BE2C (cell line): Measurements from ENCODE around the gene WSCD2.

ENCODE experiments used
- DNase-seq: peaks from one replicate; pipeline ENCODE4 v3.0.0-alpha.2; 2020
- H3K27me3 ChIP-seq: fragments of 250-450 bp; sonication (Bioruptor Pico); 2 replicates; pipeline ENCODE4 v1.5.1; 2020; ENCODE audit warnings: mild to moderate bottlenecking
- H3K36me3 ChIP-seq: fragments of 250-450 bp; sonication (Bioruptor Pico); 2 replicates; pipeline ENCODE4 v1.5.1; 2020; ENCODE audit warnings: mild to moderate bottlenecking
- H3K4me1 ChIP-seq: fragments of 250-450 bp; sonication (Bioruptor Pico); 2 replicates; pipeline ENCODE4 v1.5.1; 2020
- H3K4me3 ChIP-seq: 2 replicates; pipeline ENCODE4 v1.5.1; 2011; ENCODE audit warnings: low read depth, low read length
- H3K9me3 ChIP-seq: fragments of 250-450 bp; sonication (Bioruptor Pico); 2 replicates; pipeline ENCODE4 v1.5.1; 2020
- CTCF ChIP-seq: IDR thresholded peaks from 2 replicates; pipeline ENCODE4 v1.5.1; 2012; ENCODE audit warnings: mild to moderate bottlenecking, low read depth, low read length

WSCD2 gene

GRCh38 chr12:108109504-108109903 lies 19.6 kb upstream of the WSCD2 start:
- TF ChIP-seq CTCF = no peak

DNA sequence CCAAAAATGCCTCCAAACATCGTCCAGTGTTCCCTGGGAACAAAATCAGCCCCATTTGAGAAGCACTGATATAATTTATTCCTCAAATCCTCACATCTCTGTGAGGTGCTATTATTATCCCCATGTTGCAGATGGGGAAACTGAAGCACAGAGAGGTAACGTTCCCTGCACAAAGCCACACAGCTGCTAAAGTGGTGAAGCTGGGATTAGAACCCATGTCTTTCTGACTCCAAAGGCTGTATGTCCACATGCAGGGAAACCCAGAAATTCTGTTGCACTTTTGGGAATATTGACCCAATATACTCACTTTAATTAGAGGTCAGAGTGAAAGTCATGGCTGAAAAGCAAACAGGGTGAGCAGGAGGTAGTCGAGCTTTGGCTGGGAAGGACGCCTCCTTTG lies 19.1 kb upstream of the WSCD2 start:
- Histone ChIP-seq H3K4me3 (no peak overlapping the region), H3K27me3 (no peaks in the 10 kb centered on the region), H3K9me3 (no peaks in the 10 kb centered on the region), H3K4me1 (no peaks in the 10 kb centered on the region), H3K36me3 (no peaks in the 10 kb centered on the region)
- no peak for DNase-seq
- TF ChIP-seq CTCF = no peak

More at GRCh38 chr12:108109504-108109903, 19.6 kb upstream of the WSCD2 start:
- Histone ChIP-seq H3K36me3 (no peaks in the 10 kb centered on the region), H3K4me1 (no peaks in the 10 kb centered on the region), H3K4me3 (no peak overlapping the region), H3K27me3 (no peaks in the 10 kb centered on the region), H3K9me3 (no peaks in the 10 kb centered on the region)
- DNase-seq = no peak

DNA sequence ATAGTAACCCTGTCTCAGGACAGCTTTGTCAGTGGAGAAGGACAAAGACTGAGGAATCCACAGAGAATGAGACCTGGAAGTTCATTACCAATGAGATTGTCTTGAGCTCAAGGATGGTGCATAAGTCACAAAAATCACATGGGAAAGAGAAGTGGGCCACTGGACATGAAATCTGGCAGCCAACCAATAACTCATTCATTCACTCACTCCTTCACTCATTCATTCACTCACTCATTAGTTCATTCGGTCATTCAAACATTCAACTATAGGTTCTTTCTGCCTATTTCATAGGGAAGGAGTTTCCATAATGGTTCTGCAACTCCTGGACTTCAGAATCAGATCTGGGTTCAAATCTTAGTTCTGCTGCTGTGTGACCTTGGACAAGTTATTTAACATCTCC lies 18.2 kb upstream of the WSCD2 start:
- Histone ChIP-seq H3K9me3 (no peaks in the 10 kb centered on the region), H3K27me3 (no peaks in the 10 kb centered on the region), H3K4me3 (no peak overlapping the region), H3K36me3 (no peaks in the 10 kb centered on the region), H3K4me1 (no peaks in the 10 kb centered on the region)
- no peak for TF ChIP-seq CTCF
- DNase-seq = no peak

DNA sequence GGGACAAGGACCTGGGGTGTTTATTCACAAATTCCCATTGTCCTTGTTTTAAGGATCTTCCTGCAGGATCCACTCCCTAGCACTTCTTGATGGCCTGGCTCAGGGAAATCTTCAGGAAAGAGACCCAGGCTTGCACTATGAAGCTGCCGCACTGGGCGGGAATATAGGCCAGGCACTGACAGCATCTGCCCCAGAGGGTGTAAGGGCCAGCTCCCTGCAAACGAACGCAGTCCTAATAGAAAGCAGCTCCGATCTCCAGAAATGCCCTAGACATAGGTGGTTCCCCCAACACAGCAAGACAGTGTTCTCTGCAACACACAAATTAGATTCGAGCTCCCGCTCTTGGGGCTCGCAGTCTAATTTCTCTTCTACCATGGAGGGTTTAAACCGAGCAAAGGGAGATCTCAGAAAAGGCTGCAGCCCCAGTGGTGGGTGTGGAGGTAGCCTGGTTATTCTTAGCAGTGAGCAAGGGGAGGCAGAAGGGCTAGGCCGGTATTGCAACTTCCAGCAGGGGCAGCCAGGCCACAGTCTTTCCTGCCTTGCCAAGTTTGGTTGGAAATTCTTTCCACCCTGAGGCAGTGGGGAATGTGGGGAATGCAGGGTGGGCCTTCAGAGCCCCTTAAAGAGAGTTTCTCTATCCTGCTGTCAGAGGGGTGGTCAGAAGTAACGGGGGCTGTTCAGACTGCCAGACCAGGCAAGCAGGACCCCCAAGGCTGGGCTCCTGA lies 16.1 kb upstream of the WSCD2 start:
- no peak for DNase-seq
- H3K27me3 ChIP-seq = no peaks in the 10 kb centered on the region
- no peaks in the 10 kb centered on the region for H3K9me3 ChIP-seq
- no peaks in the 10 kb centered on the region for H3K36me3 ChIP-seq
- no peak for TF ChIP-seq CTCF
- H3K4me1 ChIP-seq = peaks cover 5% of the 10 kb centered on the region; the same call in 1 of the 2 replicates
- H3K4me3 ChIP-seq = no peak overlapping the region

GRCh38 chr12:108115123-108116121 lies 13.7 kb upstream of the WSCD2 start:
- Histone ChIP-seq H3K4me1 (peaks cover 5% of the 10 kb centered on the region; the same call in 1 of the 2 replicates), H3K4me3 (no peak overlapping the region), H3K9me3 (no peaks in the 10 kb centered on the region), H3K36me3 (no peaks in the 10 kb centered on the region), H3K27me3 (no peaks in the 10 kb centered on the region)
- no peak for TF ChIP-seq CTCF
- DNase-seq = no peak
